Uterus (tissue), 4 donors: Measurements from ENCODE around the gene CARD8. TPM values are rescaled to one million over a fixed set of nuclear protein-coding genes. Genes with fewer than 3 reads are reported as not detected.

Experiments used
- total RNA-seq, 4 donors: library from RNA; depleted of rRNA in 3 of 4; stranded (reverse); fragments of >200 nt in 3 of 4; gene quantifications; one replicate each; pipeline versions ENCODE4 v1.1.0 to v1.2.4, GENCODE V29; 2014 to 2023
- donor health status: DM: yes; HTN: yes; CAD: no.

The CARD8 gene
- total RNA-seq, 4 donors from 2014 or later: 18.8 to 80.2 (median 53.0) TPM

Other genes starting within 250 kb of the CARD8 start
- not detected for gene CABP5, start 211.8 kb downstream of the CARD8 start, total RNA-seq
- gene PLA2G4C, start 145.1 kb downstream of the CARD8 start, total RNA-seq: 10 to 100 TPM in 1 of 4 donors, 1 to 10 TPM in 3; 2.1 to 15.6 (median 5.3) TPM
- 10 to 100 TPM in 3 of 4 donors, 1 to 10 TPM in 1; 5.9 to 96.1 (median 28.1) TPM for gene LIG1, start 85.6 kb downstream of the CARD8 start, total RNA-seq
- 10 to 100 TPM in 1 of 4 donors, 1 to 10 TPM in 2, under 1 TPM in 1; 0.59 to 13.2 (median 4.2) TPM for gene ZSWIM9, start 85.2 kb downstream of the CARD8 start, total RNA-seq
- gene ZNF114, start 14.2 kb upstream of the CARD8 start, total RNA-seq: 10 to 100 TPM in 1 of 4 donors, 1 to 10 TPM in 1, under 1 TPM in 1, not detected in 1; under 0.01 to 15.3 (median 2.0) TPM
- 100 to 1,000 TPM in 1 of 4 donors, 10 to 100 TPM in 3; 23.8 to 147 (median 45.2) TPM for gene EMP3, start 69.6 kb upstream of the CARD8 start, total RNA-seq
- 1 to 10 TPM in 3 of 4 donors, under 1 TPM in 1; 0.88 to 6.7 (median 5.8) TPM for gene TMEM143, start 108.0 kb upstream of the CARD8 start, total RNA-seq
- not detected for gene SYNGR4, start 108.5 kb upstream of the CARD8 start, total RNA-seq
- gene KDELR1, start 135.6 kb upstream of the CARD8 start, total RNA-seq: 100 to 1,000 TPM in 2 of 4 donors, 10 to 100 TPM in 2; 58.5 to 137 (median 89.3) TPM
- gene GRIN2D, start 137.8 kb upstream of the CARD8 start, total RNA-seq: 1 to 10 TPM in 1 of 4 donors, under 1 TPM in 2, not detected in 1; under 0.01 to 2.4 (median 0.21) TPM
- 10 to 100 TPM in 2 of 4 donors, 1 to 10 TPM in 2; 7.7 to 33.8 (median 21.3) TPM for gene GRWD1, start 190.1 kb upstream of the CARD8 start, total RNA-seq
- gene KCNJ14, start 199.7 kb upstream of the CARD8 start, total RNA-seq: 1 to 10 TPM in 2 of 4 donors, under 1 TPM in 1, not detected in 1; 0.29 to 2.2 (median 1.2) TPM
- 10 to 100 TPM in 3 of 4 donors, 1 to 10 TPM in 1; 7.2 to 70.3 (median 36.5) TPM for gene CYTH2, start 213.5 kb upstream of the CARD8 start, total RNA-seq